PFSK-1 (cell line): Measurements from ENCODE around the gene ERAS.

Source experiments
- FOXP2 ChIP-seq: optimal IDR thresholded peaks from 2 replicates; pipeline ENCODE3; 2011; ENCODE audit warnings: borderline replicate concordance, control low read depth, inconsistent platforms; ENCODE audit not compliant: insufficient read depth; ENCODE audit errors: extremely low read length, extremely low read depth
- POLR2AphosphoS5 ChIP-seq: IDR thresholded peaks from 2 replicates; pipeline ENCODE4 v1.6.1; 2012; ENCODE audit warnings: low read depth, mild to moderate bottlenecking, control low read depth, low read length, moderate library complexity
- SIN3A ChIP-seq: IDR thresholded peaks from 2 replicates; pipeline ENCODE4 v1.6.1; 2012; ENCODE audit warnings: mild to moderate bottlenecking, low read length, moderate library complexity, borderline replicate concordance; ENCODE audit not compliant: insufficient read depth
- TAF1 ChIP-seq: IDR thresholded peaks from 2 replicates; pipeline ENCODE4 v1.6.1; 2012; ENCODE audit warnings: low read length, control low read depth, borderline replicate concordance; ENCODE audit not compliant: insufficient read depth

- TF ChIP-seq SIN3A, result no peak
- TF ChIP-seq FOXP2, result no peak
- no peak for TF ChIP-seq TAF1
- no peak for TF ChIP-seq POLR2AphosphoS5
Observed at GRCh38 chrX:48826135-48826875, at the start of gene ERAS.
